ENCODE results near the gene PSME4.

PSME4 gene

GRCh38 chr2:53994818-53995808 lies 24.3 kb upstream of the PSME4 start:
- DNase-seq (ENCODE audit: low read depth in 1 of 2, low spot score in 1 of 2) = peak in 1 of 2 experiments; percentile 30
- no peaks in the 10 kb centered on the region for H3K27me3 ChIP-seq (ENCODE audit: insufficient read depth, poor library complexity, severe bottlenecking)
- no peak overlapping the region for H3K4me3 ChIP-seq (replicated peaks; ENCODE audit: insufficient read depth, low read length)
- TF ChIP-seq CTCF (IDR thresholded peaks at IDR 0.05; ENCODE audit: insufficient read depth, low read length) = no peak
- TF ChIP-seq SPI1 (IDR thresholded peaks at IDR 0.05; ENCODE audit: borderline replicate concordance, low read depth) = peak; percentile 53; the same call in 1 of the 2 replicates
- peak overlapping the region; percentile 77 for H3K27ac ChIP-seq (replicated peaks)

GRCh38 chr2:53991948-53992347 lies 21.2 kb upstream of the PSME4 start:
- TF ChIP-seq CTCF (IDR thresholded peaks at IDR 0.05; ENCODE audit: insufficient read depth, low read length) = no peak
- TF ChIP-seq SPI1 (IDR thresholded peaks at IDR 0.05; ENCODE audit: borderline replicate concordance, low read depth) = no peak
- no peak for TF ChIP-seq GABPA (IDR thresholded peaks at IDR 0.05; ENCODE audit: low read depth)
- TF ChIP-seq, protein P1, sequence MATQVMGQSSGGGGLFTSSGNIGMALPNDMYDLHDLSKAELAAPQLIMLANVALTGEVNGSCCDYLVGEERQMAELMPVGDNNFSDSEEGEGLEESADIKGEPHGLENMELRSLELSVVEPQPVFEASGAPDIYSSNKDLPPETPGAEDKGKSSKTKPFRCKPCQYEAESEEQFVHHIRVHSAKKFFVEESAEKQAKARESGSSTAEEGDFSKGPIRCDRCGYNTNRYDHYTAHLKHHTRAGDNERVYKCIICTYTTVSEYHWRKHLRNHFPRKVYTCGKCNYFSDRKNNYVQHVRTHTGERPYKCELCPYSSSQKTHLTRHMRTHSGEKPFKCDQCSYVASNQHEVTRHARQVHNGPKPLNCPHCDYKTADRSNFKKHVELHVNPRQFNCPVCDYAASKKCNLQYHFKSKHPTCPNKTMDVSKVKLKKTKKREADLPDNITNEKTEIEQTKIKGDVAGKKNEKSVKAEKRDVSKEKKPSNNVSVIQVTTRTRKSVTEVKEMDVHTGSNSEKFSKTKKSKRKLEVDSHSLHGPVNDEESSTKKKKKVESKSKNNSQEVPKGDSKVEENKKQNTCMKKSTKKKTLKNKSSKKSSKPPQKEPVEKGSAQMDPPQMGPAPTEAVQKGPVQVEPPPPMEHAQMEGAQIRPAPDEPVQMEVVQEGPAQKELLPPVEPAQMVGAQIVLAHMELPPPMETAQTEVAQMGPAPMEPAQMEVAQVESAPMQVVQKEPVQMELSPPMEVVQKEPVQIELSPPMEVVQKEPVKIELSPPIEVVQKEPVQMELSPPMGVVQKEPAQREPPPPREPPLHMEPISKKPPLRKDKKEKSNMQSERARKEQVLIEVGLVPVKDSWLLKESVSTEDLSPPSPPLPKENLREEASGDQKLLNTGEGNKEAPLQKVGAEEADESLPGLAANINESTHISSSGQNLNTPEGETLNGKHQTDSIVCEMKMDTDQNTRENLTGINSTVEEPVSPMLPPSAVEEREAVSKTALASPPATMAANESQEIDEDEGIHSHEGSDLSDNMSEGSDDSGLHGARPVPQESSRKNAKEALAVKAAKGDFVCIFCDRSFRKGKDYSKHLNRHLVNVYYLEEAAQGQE (IDR thresholded peaks at IDR 0.05; ENCODE audit: insufficient replicate concordance, low read depth) = no peak
- no peak for TF ChIP-seq POLR2AphosphoS5 (IDR thresholded peaks at IDR 0.05; ENCODE audit: low read depth)
- Histone ChIP-seq H3K27ac (replicated peaks) (no peak overlapping the region), H3K27me3 (ENCODE audit: insufficient read depth, poor library complexity, severe bottlenecking) (no peaks in the 10 kb centered on the region), H3K4me3 (replicated peaks; ENCODE audit: insufficient read depth, low read length) (no peak overlapping the region)
- no peak for DNase-seq (ENCODE audit: low read depth in 1 of 2, low spot score in 1 of 2)

GRCh38 chr2:53989210-53989862 lies 18.5 kb upstream of the PSME4 start:
- Histone ChIP-seq H3K27ac (replicated peaks) (no peak overlapping the region), H3K4me3 (replicated peaks; ENCODE audit: insufficient read depth, low read length) (no peak overlapping the region), H3K27me3 (ENCODE audit: insufficient read depth, poor library complexity, severe bottlenecking) (no peaks in the 10 kb centered on the region)
- DNase-seq (ENCODE audit: low read depth in 1 of 2, low spot score in 1 of 2) = no peak
- TF ChIP-seq GABPA (IDR thresholded peaks at IDR 0.05; ENCODE audit: low read depth) = no peak
- TF ChIP-seq, protein P1 (IDR thresholded peaks at IDR 0.05; ENCODE audit: insufficient replicate concordance, low read depth) = no peak
- no peak for TF ChIP-seq POLR2AphosphoS5 (IDR thresholded peaks at IDR 0.05; ENCODE audit: low read depth)
- TF ChIP-seq SPI1 (IDR thresholded peaks at IDR 0.05; ENCODE audit: borderline replicate concordance, low read depth) = no peak
- no peak for TF ChIP-seq CTCF (IDR thresholded peaks at IDR 0.05; ENCODE audit: insufficient read depth, low read length)
